CD14-positive monocyte (primary cell): ENCODE measurements around the gene TTC19. TPM values are rescaled to one million over a fixed set of nuclear protein-coding genes. Genes with fewer than 3 reads are reported as not detected.

Source experiments
- DNase-seq, 3 donors: peaks; one replicate each; pipeline ENCODE4 v3.0.0-alpha.2; 2011 to 2022
- H2AFZ ChIP-seq: 2 replicates; pipeline ENCODE4 v1.6.0; 2012; ENCODE audit warnings: mild to moderate bottlenecking, low read depth, low read length, inconsistent platforms; ENCODE audit not compliant: insufficient read depth, poor library complexity, severe bottlenecking
- H3K27ac ChIP-seq, 2 donors: 1 replicate in 1 of 2; 2 replicates in 1 of 2; pipeline ENCODE4 v1.5.1; 2012 to 2013; ENCODE audit warnings: low read length in 2 of 2, control low read depth in 1 of 2, inconsistent platforms in 1 of 2, low read depth in 1 of 2, mild to moderate bottlenecking in 1 of 2
- H3K27me3 ChIP-seq, 2 donors: one replicate each; pipeline versions ENCODE4 v1.6.0 to v1.6.1; 2011 to 2013; ENCODE audit warnings: low read length in 2 of 2; ENCODE audit not compliant: control insufficient read depth in 2 of 2, insufficient read depth in 2 of 2
- H3K36me3 ChIP-seq, 2 donors: replicated peaks in 1 of 2; 1 replicate in 1 of 2; 2 replicates in 1 of 2; pipeline versions ENCODE4 v1.5.1 to v1.6.1; 2012 to 2013; ENCODE audit warnings: low read length in 2 of 2, control low read depth in 1 of 2, inconsistent platforms in 1 of 2, mild to moderate bottlenecking in 1 of 2; ENCODE audit not compliant: insufficient read depth in 2 of 2, control insufficient read depth in 1 of 2
- H3K4me1 ChIP-seq, 2 donors: 1 replicate in 1 of 2; 2 replicates in 1 of 2; pipeline versions ENCODE4 v1.5.1 to v1.6.1; 2012 to 2013; ENCODE audit warnings: low read length in 2 of 2, control low read depth in 1 of 2, inconsistent platforms in 1 of 2, mild to moderate bottlenecking in 1 of 2, moderate library complexity in 1 of 2; ENCODE audit not compliant: insufficient read depth in 2 of 2, control insufficient read depth in 1 of 2
- H3K4me2 ChIP-seq: replicated peaks from 2 replicates; pipeline ENCODE3; 2012; ENCODE audit warnings: low read length, moderate library complexity, mild to moderate bottlenecking; ENCODE audit not compliant: poor library complexity, severe bottlenecking; ENCODE audit errors: extremely low read depth
- H3K4me3 ChIP-seq, 3 experiments: fragments of 200-600 bp in 1 of 3; sonication (generic) in 1 of 3; replicated peaks in 1 of 3; 1 replicate in 2 of 3; 2 replicates in 1 of 3; pipeline ENCODE4 v1.5.1; 2011 to 2013; ENCODE audit warnings: low read length in 3 of 3, mild to moderate bottlenecking in 3 of 3, control low read depth in 2 of 3, low read depth in 2 of 3, inconsistent platforms in 1 of 3, moderate library complexity in 1 of 3
- H3K79me2 ChIP-seq: 2 replicates; pipeline ENCODE4 v1.6.0; 2012; ENCODE audit warnings: mild to moderate bottlenecking, control low read depth, inconsistent platforms, low read length, moderate library complexity; ENCODE audit not compliant: insufficient read depth
- H3K9ac ChIP-seq: 2 replicates; pipeline ENCODE4 v1.6.0; 2017; ENCODE audit warnings: low read length, mild to moderate bottlenecking; ENCODE audit not compliant: insufficient read depth, poor library complexity, severe bottlenecking
- H3K9me3 ChIP-seq, 2 donors: replicated peaks in 1 of 2; 1 replicate in 1 of 2; 2 replicates in 1 of 2; pipeline versions ENCODE4 v1.5.1 to v1.6.1; 2012 to 2013; ENCODE audit warnings: low read length in 2 of 2, control low read depth in 1 of 2; ENCODE audit not compliant: control insufficient read depth in 1 of 2, insufficient read depth in 1 of 2
- H4K20me1 ChIP-seq: 2 replicates; pipeline ENCODE4 v1.6.0; 2012; ENCODE audit warnings: mild to moderate bottlenecking, low read length, control low read depth, moderate library complexity; ENCODE audit not compliant: insufficient read depth
- H3K27ac Mint-ChIP-seq, 7 donors: one replicate each; pipeline ENCODE4 v1.8.0; 2020; ENCODE audit warnings: mild to moderate bottlenecking in 7 of 7, mixed read lengths in 7 of 7, moderate library complexity in 6 of 7, inconsistent platforms in 2 of 7
- H3K27me3 Mint-ChIP-seq, 3 donors: one replicate each; pipeline ENCODE4 v1.8.0; 2021 to 2022; ENCODE audit warnings: low read depth in 3 of 3, mild to moderate bottlenecking in 3 of 3, mixed read lengths in 3 of 3, moderate library complexity in 3 of 3, inconsistent platforms in 1 of 3
- H3K36me3 Mint-ChIP-seq, 2 donors: one replicate each; pipeline ENCODE4 v1.8.0; 2020; ENCODE audit warnings: mixed read lengths in 2 of 2, inconsistent platforms in 1 of 2, mild to moderate bottlenecking in 1 of 2
- H3K4me1 Mint-ChIP-seq: one replicate; pipeline ENCODE4 v1.8.0; 2020; ENCODE audit warnings: mild to moderate bottlenecking, mixed read lengths
- H3K4me3 Mint-ChIP-seq, 2 donors: one replicate each; pipeline ENCODE4 v1.8.0; 2020; ENCODE audit warnings: mild to moderate bottlenecking in 2 of 2, mixed read lengths in 2 of 2, moderate library complexity in 1 of 2
- H3K9me3 Mint-ChIP-seq, 7 donors: one replicate each; pipeline ENCODE4 v1.8.0; 2020 to 2022; ENCODE audit warnings: mixed read lengths in 7 of 7, mild to moderate bottlenecking in 6 of 7, moderate library complexity in 6 of 7, inconsistent platforms in 2 of 7
- WGBS: methylation state at CpG from one replicate; pipeline ENCODE4 v1.1.5; 2013; ENCODE audit warnings: missing lambda C conversion rate; ENCODE audit not compliant: insufficient coverage; 5-methylcytosine and 5-hydroxymethylcytosine counted together
- intact Hi-C, 2 donors: fragments of 100-400 bp; cut with micrococcal nuclease; formaldehyde crosslinking; loops; one replicate each; pipeline versions ENCODE4 v1.15.0 to v1.15.1; 2023
- polyA plus RNA-seq, 3 donors: library from polyadenylated mRNA; depleted of rRNA in 1 of 3; unstranded in 2 of 3; stranded (reverse) in 1 of 3; fragments of 300-500 nt in 2 of 3; fragments of >200 nt in 1 of 3; fragmentation: Illumina TruSeq in 2 of 3; gene quantifications; 1 replicate in 2 of 3; 2 replicates in 1 of 3; pipeline ENCODE4 v1.2.3, GENCODE V29; 2012 to 2021
- TF ChIP-seq, protein P1 (sequence below): fragments of 200-600 bp; IDR thresholded peaks from one replicate; pipeline ENCODE4 v1.8.0; 2022; ENCODE audit warnings: antibody characterized with exemption, mild to moderate bottlenecking

TTC19 gene
- polyA plus RNA-seq, 3 donors: 7.6 to 22.2 (median 20.6) TPM

DNA sequence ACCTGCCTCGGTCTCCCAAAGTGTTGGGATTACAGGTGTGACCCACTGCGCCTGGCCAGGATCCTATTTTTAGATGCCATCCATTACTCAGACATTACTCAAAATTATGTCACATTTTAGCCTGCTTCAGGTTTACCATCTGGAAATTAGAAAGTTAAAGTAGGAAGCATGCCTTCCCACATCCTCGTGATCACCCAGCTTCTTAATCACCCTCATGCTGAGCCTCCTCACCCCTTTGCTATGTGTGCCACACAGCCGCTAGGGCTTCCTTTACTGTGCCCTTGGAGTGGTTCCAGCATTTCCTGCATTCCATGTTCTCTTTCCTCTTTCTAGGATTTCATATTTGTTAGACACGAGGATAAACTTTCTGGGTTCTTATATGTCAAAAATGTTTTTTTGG is 45.4 kb upstream of the TTC19 start:
- TF ChIP-seq, protein P1, sequence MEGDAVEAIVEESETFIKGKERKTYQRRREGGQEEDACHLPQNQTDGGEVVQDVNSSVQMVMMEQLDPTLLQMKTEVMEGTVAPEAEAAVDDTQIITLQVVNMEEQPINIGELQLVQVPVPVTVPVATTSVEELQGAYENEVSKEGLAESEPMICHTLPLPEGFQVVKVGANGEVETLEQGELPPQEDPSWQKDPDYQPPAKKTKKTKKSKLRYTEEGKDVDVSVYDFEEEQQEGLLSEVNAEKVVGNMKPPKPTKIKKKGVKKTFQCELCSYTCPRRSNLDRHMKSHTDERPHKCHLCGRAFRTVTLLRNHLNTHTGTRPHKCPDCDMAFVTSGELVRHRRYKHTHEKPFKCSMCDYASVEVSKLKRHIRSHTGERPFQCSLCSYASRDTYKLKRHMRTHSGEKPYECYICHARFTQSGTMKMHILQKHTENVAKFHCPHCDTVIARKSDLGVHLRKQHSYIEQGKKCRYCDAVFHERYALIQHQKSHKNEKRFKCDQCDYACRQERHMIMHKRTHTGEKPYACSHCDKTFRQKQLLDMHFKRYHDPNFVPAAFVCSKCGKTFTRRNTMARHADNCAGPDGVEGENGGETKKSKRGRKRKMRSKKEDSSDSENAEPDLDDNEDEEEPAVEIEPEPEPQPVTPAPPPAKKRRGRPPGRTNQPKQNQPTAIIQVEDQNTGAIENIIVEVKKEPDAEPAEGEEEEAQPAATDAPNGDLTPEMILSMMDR: no peak
- H3K79me2 ChIP-seq: peaks cover 3% of the 10 kb centered on the region
- peak; percentile 46 to 86 (median 52) for DNase-seq
- H3K4me2 ChIP-seq: no peak overlapping the region
- H3K4me3 Mint-ChIP-seq: no peak overlapping the region
- H2AFZ ChIP-seq: no peak overlapping the region
- 0% methylated on average over 1 of the region's 5 CpGs for WGBS
- no peak overlapping the region for H3K27ac ChIP-seq
- H3K4me1 Mint-ChIP-seq: peaks cover 46% of the 10 kb centered on the region
- intact Hi-C loops: loop anchor here in 1 of 2 donors (5.0 kb wide), 1 partner anchor 43 kb away; the partner anchor contains the start of genes TTC19 and ZSWIM7
- no peak overlapping the region for H3K9ac ChIP-seq
- H3K36me3 Mint-ChIP-seq: peaks cover 42 to 43% of the 10 kb centered on the region in 2 donors
- no peaks in the 10 kb centered on the region for H3K9me3 Mint-ChIP-seq
- no peaks in the 10 kb centered on the region for H4K20me1 ChIP-seq
- H3K4me3 ChIP-seq: no peak overlapping the region
- peak overlapping the region in 4 of 7 donors; percentile 13 to 79 (median 40) for H3K27ac Mint-ChIP-seq
- H3K27me3 ChIP-seq: no peaks in the 10 kb centered on the region
- no peaks in the 10 kb centered on the region for H3K9me3 ChIP-seq
- peaks cover 31 to 40% of the 10 kb centered on the region in 2 donors for H3K4me1 ChIP-seq
- H3K27me3 Mint-ChIP-seq: peaks cover 0 to 5% (median 2%) of the 10 kb centered on the region in 3 donors
- peaks cover 0 to 10% of the 10 kb centered on the region in 2 donors for H3K36me3 ChIP-seq

DNA sequence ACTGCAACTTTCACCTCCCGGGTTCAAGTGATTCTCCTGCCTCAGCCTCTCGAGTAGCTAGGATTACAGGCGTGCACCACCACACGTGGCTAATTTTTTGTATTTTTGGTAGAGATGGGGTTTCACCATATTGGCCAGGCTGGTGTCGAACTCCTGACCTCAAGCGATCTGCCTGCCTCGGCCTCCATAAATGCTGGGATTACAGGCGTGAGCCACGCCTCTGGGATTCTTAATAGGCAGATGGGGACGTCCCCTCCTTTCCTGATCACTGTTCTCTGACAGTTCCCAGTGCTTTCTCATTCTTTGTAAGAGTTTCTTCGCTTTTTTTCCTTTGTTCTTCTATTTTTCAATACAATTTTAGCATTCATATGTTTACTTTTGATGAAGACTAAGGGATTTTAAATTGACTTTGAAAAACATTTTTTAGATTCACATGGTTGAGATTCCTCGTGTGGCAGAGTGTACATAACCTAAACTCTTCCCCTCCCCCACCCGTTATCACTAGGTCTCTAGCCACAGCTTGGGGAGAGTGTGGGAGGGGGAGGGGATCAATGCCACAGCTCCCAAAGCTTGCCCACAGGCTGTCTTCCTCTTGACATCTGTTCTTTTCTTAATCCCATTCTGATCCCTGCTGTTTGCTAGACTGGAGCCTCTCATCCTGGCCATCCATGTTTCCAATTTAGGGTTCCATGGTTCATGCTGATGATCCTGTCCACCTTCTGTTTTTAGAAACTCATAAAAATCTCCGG is 43.7 kb upstream of the TTC19 start:
- DNase-seq: no peak
- Mint-ChIP-seq H3K27me3 (peaks cover 0 to 5% (median 2%) of the 10 kb centered on the region in 3 donors), H3K9me3 (no peaks in the 10 kb centered on the region), H3K27ac (peak overlapping the region in 5 of 7 donors; percentile 15 to 90 (median 81)), H3K36me3 (peaks cover 29 to 31% of the 10 kb centered on the region in 2 donors), H3K4me1 (peaks cover 54% of the 10 kb centered on the region), H3K4me3 (no peak overlapping the region)
- no peak overlapping the region for H3K9ac ChIP-seq
- no peaks in the 10 kb centered on the region for H3K9me3 ChIP-seq
- intact Hi-C loops: loop anchor here in 1 of 2 donors (5.0 kb wide), 1 partner anchor 74 kb away; no protein-coding TSS in a partner anchor
- peaks cover 39 to 48% of the 10 kb centered on the region in 2 donors for H3K4me1 ChIP-seq
- 100% methylated on average over 2 of the region's 14 CpGs for WGBS
- no peak overlapping the region for H3K4me2 ChIP-seq
- TF ChIP-seq, protein P1: no peak
- no peak overlapping the region for H3K4me3 ChIP-seq
- H3K27me3 ChIP-seq: no peaks in the 10 kb centered on the region
- no peak overlapping the region for H3K27ac ChIP-seq
- H4K20me1 ChIP-seq: no peaks in the 10 kb centered on the region
- no peak overlapping the region for H2AFZ ChIP-seq
- H3K79me2 ChIP-seq: peaks cover 3% of the 10 kb centered on the region
- peaks cover 0 to under 1% of the 10 kb centered on the region in 2 donors for H3K36me3 ChIP-seq
